Tibial nerve (tissue), 4 donors: ENCODE results near the gene RNPEPL1. TPM values are rescaled to one million over a fixed set of nuclear protein-coding genes. Genes with fewer than 3 reads are reported as not detected.

Experiments
- DNase-seq, 2 donors: peaks; one replicate each; pipeline ENCODE4 v3.0.0-alpha.2; 2019; ENCODE audit warnings: low spot score in 2 of 2
- H3K27ac ChIP-seq, 4 donors: fragments of 200-600 bp; sonication (generic) in 3 of 4; one replicate each; pipeline ENCODE4 v1.5.1; 2017 to 2019; ENCODE audit warnings: mild to moderate bottlenecking in 1 of 4
- H3K27me3 ChIP-seq, 2 donors: fragments of 200-600 bp; sonication (generic) in 1 of 2; one replicate each; pipeline versions ENCODE4 v1.5.1 to v1.6.0; 2017 to 2019
- H3K36me3 ChIP-seq, 3 donors: fragments of 200-600 bp; sonication (generic); one replicate each; pipeline ENCODE4 v1.5.1; 2018 to 2019
- H3K4me1 ChIP-seq, 4 donors: fragments of 200-600 bp; sonication (generic) in 3 of 4; one replicate each; pipeline ENCODE4 v1.5.1; 2017 to 2019
- H3K4me3 ChIP-seq, 4 donors: fragments of 200-600 bp; sonication (generic) in 3 of 4; one replicate each; pipeline ENCODE4 v1.5.1; 2017 to 2019; ENCODE audit warnings: mild to moderate bottlenecking in 1 of 4, moderate library complexity in 1 of 4
- H3K9me3 ChIP-seq, 4 donors: fragments of 200-600 bp; sonication (generic) in 3 of 4; one replicate each; pipeline ENCODE4 v1.5.1; 2017 to 2019
- CTCF ChIP-seq, 5 experiments: fragments of 200-600 bp in 3 of 5; fragments of 450-650 bp in 2 of 5; sonication (generic) in 3 of 5; IDR thresholded peaks; one replicate each; pipeline ENCODE4 v1.5.1; 2016 to 2019; ENCODE audit warnings: antibody characterized with exemption in 5 of 5, mild to moderate bottlenecking in 3 of 5, moderate library complexity in 2 of 5
- EP300 ChIP-seq, 2 donors: sonication (generic); formaldehyde crosslinking; IDR thresholded peaks; one replicate each; pipeline ENCODE4 v1.6.1; 2017; ENCODE audit warnings: antibody characterized with exemption in 2 of 2, mild to moderate bottlenecking in 1 of 2
- POLR2A ChIP-seq, 2 donors: fragments of 450-650 bp; IDR thresholded peaks; one replicate each; pipeline ENCODE4 v1.6.1; 2017; ENCODE audit warnings: antibody characterized with exemption in 2 of 2, mild to moderate bottlenecking in 2 of 2, moderate library complexity in 2 of 2
- WGBS, 2 donors: methylation state at CpG; one replicate each; pipeline ENCODE4 v1.1.5; 2018; 5-methylcytosine and 5-hydroxymethylcytosine counted together
- total RNA-seq, 4 donors: library from RNA; depleted of rRNA; stranded (reverse); fragments of >200 nt; gene quantifications; one replicate each; pipeline ENCODE4 v1.1.0, GENCODE V29; 2016

RNPEPL1 gene
- total RNA-seq, 4 donors from 2014 or later: 55.3 to 90.6 (median 64.0) TPM

DNA sequence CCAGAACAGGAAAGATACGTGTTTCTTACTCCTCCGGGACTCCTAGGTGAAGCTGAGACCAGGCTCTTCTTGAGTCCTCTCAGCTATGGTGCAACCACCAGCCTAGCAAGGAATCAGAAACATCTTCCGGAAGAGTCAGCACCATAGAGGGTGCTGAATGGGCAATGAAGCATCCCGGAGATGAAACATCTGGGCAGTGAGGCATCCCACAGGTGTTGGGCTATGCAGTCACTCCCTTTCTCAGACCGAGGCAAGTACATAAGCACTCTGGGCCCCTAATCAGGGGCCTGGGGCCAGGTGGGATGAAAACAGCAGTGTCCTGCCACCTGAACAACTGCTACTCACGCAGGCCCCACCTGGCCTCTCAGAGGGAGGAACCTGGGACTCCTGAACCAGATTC is 16.8 kb downstream of the RNPEPL1 start:
- H3K4me1 ChIP-seq: peaks cover 0 to 78% (median 34%) of the 10 kb centered on the region in 4 donors
- H3K36me3 ChIP-seq: peaks cover 0 to 33% (median 0%) of the 10 kb centered on the region in 3 donors
- peak overlapping the region; percentile 90 to 96 (median 93) for H3K4me3 ChIP-seq
- 83 to 86% methylated on average over 6 of the region's 6 CpGs for WGBS, 2 donors
- peaks cover 0 to 7% (median 0%) of the 10 kb centered on the region in 4 donors for H3K9me3 ChIP-seq
- TF ChIP-seq POLR2A (IDR thresholded peaks at IDR 0.05): no peak
- no peak for TF ChIP-seq CTCF (IDR thresholded peaks at IDR 0.05)
- TF ChIP-seq EP300 (IDR thresholded peaks at IDR 0.05): no peak
- H3K27ac ChIP-seq: peak overlapping the region in 3 of 4 donors; percentile 83 to 96 (median 95)
- H3K27me3 ChIP-seq: no peaks in the 10 kb centered on the region
- DNase-seq: no peak

GRCh38 chr2:240585681-240586197 is 17.5 kb downstream of the RNPEPL1 start:
- WGBS, 2 donors: 0 to 6% methylated on average over 14 to 20 of the region's 20 CpGs
- no peaks in the 10 kb centered on the region for H3K27me3 ChIP-seq
- H3K9me3 ChIP-seq: peaks cover 0 to 7% (median 0%) of the 10 kb centered on the region in 4 donors
- no peak for DNase-seq
- H3K27ac ChIP-seq: peak overlapping the region; percentile 83 to 96 (median 90)
- no peak for TF ChIP-seq CTCF (IDR thresholded peaks at IDR 0.05)
- no peak for TF ChIP-seq POLR2A (IDR thresholded peaks at IDR 0.05)
- no peak for TF ChIP-seq EP300 (IDR thresholded peaks at IDR 0.05)
- peaks cover 0 to 33% (median 0%) of the 10 kb centered on the region in 3 donors for H3K36me3 ChIP-seq
- peaks cover 0 to 76% (median 30%) of the 10 kb centered on the region in 4 donors for H3K4me1 ChIP-seq
- peak overlapping the region; percentile 90 to 96 (median 93) for H3K4me3 ChIP-seq

DNA sequence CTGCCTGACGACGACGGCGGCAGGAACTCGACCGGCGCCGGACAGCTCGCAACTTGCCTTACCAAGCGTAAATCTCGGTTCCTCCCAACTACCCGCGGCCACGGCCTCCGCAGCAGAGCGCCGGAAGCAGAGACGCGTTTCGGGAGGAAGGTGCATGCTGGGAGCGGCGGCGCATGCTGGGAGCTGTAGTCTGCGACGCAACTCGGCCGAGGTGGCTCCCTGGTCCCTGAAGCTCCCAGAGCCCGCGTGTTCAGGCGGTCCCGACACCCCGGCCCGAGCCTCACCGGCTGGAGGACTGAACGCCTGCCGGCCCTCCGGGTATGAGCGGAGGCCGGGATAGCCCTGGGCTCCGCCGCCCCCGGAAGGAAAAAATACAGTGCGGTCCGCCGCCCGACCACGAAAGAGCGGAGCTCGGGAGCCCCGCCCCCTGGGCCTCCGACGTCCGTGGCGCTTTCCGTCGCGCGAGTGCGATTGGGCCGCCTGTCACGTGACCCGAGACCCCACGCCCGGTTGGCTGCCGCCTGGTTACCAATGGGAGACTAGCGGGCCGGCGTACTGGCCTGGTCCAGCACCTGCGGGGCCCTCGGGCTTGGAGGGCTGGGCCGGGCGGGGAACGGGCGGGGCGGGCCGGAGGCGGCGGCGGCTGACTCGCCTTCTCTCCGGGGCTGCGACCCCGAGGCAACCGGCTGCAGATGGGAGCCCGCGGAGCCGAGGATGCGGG is 18.1 kb downstream of the RNPEPL1 start, which contains the start of gene CAPN10:
Gene CAPN10, plus strand, starts transcription at position 537 of the 721 bp plus-strand sequence. Its CDS starts 178 bp downstream, at position 715.
- TF ChIP-seq CTCF (IDR thresholded peaks at IDR 0.05): peak in 1 of 5 experiments; percentile 69
- peak; percentile 90 to 93 for TF ChIP-seq EP300 (IDR thresholded peaks at IDR 0.05)
- peak; percentile 14 to 60 for TF ChIP-seq POLR2A (IDR thresholded peaks at IDR 0.05)
- H3K36me3 ChIP-seq: peaks cover 0 to 33% (median 0%) of the 10 kb centered on the region in 3 donors
- peak within 1 kb of the TSS; percentile 83 to 96 (median 90) for H3K27ac ChIP-seq
- H3K9me3 ChIP-seq: peaks cover 0 to 2% (median 0%) of the 10 kb centered on the region in 4 donors
- H3K27me3 ChIP-seq: no peaks in the 10 kb centered on the region
- 0 to 3% methylated on average over 11 to 18 of the region's 88 CpGs for WGBS, 2 donors
- DNase-seq: peak; percentile 94 to 95
- peak within 1 kb of the TSS; percentile 90 to 96 (median 93) for H3K4me3 ChIP-seq
- peaks cover 0 to 77% (median 30%) of the 10 kb centered on the region in 4 donors for H3K4me1 ChIP-seq

- H3K9me3 ChIP-seq: no peaks in the 10 kb centered on the region
- H3K36me3 ChIP-seq: peaks cover 0 to 40% (median 0%) of the 10 kb centered on the region in 3 donors
- H3K4me1 ChIP-seq: peaks cover 0 to 75% (median 30%) of the 10 kb centered on the region in 4 donors
- H3K27me3 ChIP-seq: no peaks in the 10 kb centered on the region
- H3K4me3 ChIP-seq: peak overlapping the region; percentile 90 to 96 (median 93)
- peak overlapping the region; percentile 32 to 95 (median 84) for H3K27ac ChIP-seq
- TF ChIP-seq EP300 (IDR thresholded peaks at IDR 0.05) (no peak), POLR2A (IDR thresholded peaks at IDR 0.05) (no peak), CTCF (IDR thresholded peaks at IDR 0.05) (no peak)
- WGBS, 2 donors: 8 to 10% methylated on average over 18 to 40 of the region's 62 CpGs
- DNase-seq: no peak
Observed at GRCh38 chr2:240586919-240587800, 18.9 kb downstream of the RNPEPL1 start.
